Measurements from ENCODE around the gene SAMM50. TPM values are rescaled to one million over a fixed set of nuclear protein-coding genes. Genes with fewer than 3 reads are reported as not detected.

The SAMM50 gene
- total RNA-seq, 3 donors from 2014 or later = 62.6 to 73.6 (median 64.1) TPM

DNA sequence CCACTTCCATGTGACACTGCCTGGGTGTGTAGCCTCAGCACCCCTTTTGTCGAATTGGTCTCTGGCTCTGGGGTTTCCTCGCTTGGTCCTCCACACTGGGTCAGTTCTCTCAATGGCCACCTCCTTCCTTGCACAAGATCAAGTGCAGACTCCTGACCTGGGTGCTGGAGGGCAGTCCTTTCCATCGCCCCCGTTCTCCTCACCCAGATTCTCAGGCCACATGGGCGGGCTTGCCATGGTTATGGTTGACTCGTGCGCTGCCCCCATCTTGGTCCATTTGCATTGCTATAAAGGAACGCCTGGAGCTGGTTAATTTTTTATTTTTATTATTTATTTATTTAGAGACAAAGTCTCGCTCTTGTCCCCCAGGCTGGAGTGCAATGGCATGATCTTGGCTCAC, 63.4 kb downstream of the SAMM50 start:
- peaks cover 4% of the 10 kb centered on the region for H3K36me3 Mint-ChIP-seq (ENCODE audit: insufficient read depth)
- ATAC-seq (no peak), DNase-seq (no peak)
- no peak overlapping the region for H3K4me3 Mint-ChIP-seq
- H3K4me1 Mint-ChIP-seq (ENCODE audit: low read depth) = peaks cover under 1% of the 10 kb centered on the region
- no peaks in the 10 kb centered on the region for H3K9me3 Mint-ChIP-seq
- peaks cover under 1% of the 10 kb centered on the region for H3K27me3 Mint-ChIP-seq (ENCODE audit: low read depth)

- no peaks in the 10 kb centered on the region for H3K9me3 Mint-ChIP-seq
- no peak for ATAC-seq
- peaks cover 4% of the 10 kb centered on the region for H3K36me3 Mint-ChIP-seq (ENCODE audit: insufficient read depth)
Measured at GRCh38 chr22:44019416-44019815, 64.2 kb downstream of the SAMM50 start.

DNA sequence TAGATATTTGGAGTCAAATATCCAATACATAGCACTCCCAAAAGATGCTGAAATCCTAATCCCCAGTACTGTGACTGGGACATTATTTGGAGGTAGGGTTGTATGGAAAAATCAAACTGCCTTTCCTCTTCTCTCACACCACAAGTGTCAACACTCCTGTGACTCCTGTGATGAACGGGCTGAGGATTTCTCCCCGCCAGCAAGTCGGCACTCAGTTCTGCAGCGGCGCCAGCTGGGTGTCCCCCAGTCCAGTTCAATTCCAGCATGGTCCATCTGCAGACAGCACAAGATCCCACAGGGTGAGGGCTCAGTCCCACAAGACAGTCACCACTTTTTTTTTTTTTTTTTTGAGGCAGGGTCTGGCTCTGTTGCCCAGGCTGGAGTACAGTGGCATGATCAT, 64.6 kb downstream of the SAMM50 start:
- DNase-seq = no peak
- peaks cover 5% of the 10 kb centered on the region for H3K4me1 Mint-ChIP-seq (ENCODE audit: low read depth)
- no peaks in the 10 kb centered on the region for H3K9me3 Mint-ChIP-seq
- H3K27me3 Mint-ChIP-seq (ENCODE audit: low read depth) = peaks cover 3% of the 10 kb centered on the region
- ATAC-seq = no peak
- H3K4me3 Mint-ChIP-seq = no peak overlapping the region
- H3K36me3 Mint-ChIP-seq (ENCODE audit: insufficient read depth) = peaks cover 4% of the 10 kb centered on the region

More at GRCh38 chr22:44019416-44019815, 64.2 kb downstream of the SAMM50 start:
- peaks cover 4% of the 10 kb centered on the region for H3K4me1 Mint-ChIP-seq (ENCODE audit: low read depth)
- H3K4me3 Mint-ChIP-seq = no peak overlapping the region
- peaks cover 3% of the 10 kb centered on the region for H3K27me3 Mint-ChIP-seq (ENCODE audit: low read depth)
- no peak for DNase-seq

DNA sequence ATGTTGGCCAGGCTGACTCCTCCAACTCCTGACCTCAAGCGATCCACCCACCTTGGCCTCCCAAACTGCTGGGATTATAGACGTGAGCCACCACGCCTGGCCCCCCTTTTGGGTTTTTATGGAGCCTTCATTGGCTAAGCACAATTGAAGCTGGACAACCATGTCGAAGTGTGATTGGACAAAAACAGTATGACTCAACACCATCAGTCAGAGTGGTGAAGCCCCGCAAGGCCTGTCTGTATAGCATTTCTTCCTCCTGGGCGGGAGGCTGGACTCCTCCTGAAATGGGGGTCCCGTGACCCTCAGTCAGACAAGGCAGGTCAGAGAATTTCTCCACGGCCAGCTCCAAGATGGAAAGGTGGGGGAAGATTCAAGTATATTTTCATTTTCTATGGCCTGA, 65.7 kb downstream of the SAMM50 start:
- Mint-ChIP-seq H3K27me3 (ENCODE audit: low read depth) (peaks cover 13% of the 10 kb centered on the region), H3K4me3 (no peak overlapping the region), H3K36me3 (ENCODE audit: insufficient read depth) (peaks cover 4% of the 10 kb centered on the region), H3K4me1 (ENCODE audit: low read depth) (peaks cover 14% of the 10 kb centered on the region), H3K9me3 (no peaks in the 10 kb centered on the region)
- DNase-seq (no peak), ATAC-seq (no peak)

GRCh38 chr22:44023404-44024287, 68.4 kb downstream of the SAMM50 start:
- peak overlapping the region; percentile 82 for H3K4me3 Mint-ChIP-seq
- peaks cover 31% of the 10 kb centered on the region for H3K4me1 Mint-ChIP-seq (ENCODE audit: low read depth)
- peaks cover 28% of the 10 kb centered on the region for H3K27me3 Mint-ChIP-seq (ENCODE audit: low read depth)
- H3K9me3 Mint-ChIP-seq = no peaks in the 10 kb centered on the region
- ATAC-seq (peak; percentile 56 to 60), DNase-seq (no peak)
- H3K36me3 Mint-ChIP-seq (ENCODE audit: insufficient read depth) = no peaks in the 10 kb centered on the region

- DNase-seq = no peak
Measured at GRCh38 chr22:44024288-44024921, 69.2 kb downstream of the SAMM50 start, which contains the start of gene PARVB. Gene PARVB (plus strand): TSS chr22:44024302. CDS start chr22:44024340, 38 bp downstream.

DNA sequence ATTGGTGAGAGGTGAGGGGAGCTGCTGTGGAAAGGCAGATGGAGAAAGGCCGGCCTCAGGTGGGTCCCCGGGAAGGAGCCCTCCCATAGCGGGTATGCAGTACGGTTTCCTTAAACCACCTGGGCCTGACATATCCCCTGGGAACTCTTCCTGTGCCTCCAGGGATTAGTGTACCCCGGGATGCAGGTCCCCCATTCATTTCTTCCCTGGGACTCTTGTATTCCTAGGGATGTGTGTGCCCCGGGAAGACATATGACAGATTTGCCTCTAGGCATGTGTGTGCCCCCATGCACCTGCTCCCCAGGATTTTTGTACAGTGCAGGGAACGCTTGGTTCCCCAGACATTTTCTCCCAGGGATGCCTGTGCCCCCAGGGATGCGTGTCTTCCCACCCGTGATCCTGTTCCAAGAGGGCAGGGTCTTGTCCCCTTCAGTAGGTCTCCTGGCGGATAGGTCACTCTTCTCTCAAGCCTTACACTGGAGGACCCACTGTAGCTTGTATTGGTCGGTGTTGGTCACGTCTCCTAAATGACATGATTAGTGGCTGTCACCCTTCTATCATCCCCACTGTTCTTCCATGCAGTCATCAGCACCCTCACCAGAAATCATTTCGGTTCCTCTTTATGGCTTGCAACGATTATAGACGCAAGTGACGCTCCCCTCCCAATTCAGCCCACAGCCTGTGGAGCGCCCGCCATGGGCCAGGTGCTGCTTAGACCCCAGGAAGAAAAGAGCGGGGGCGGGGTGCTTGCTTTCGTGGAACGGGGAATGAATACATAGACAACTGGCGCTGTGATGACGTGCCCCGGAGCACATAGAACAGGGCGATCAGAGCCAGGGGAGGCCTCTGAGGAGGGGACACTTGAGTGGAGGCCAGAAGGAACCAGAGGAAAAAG, 70.2 kb downstream of the SAMM50 start:
- no peak for DNase-seq
- H3K27me3 Mint-ChIP-seq (ENCODE audit: low read depth) = peaks cover 29% of the 10 kb centered on the region
- no peaks in the 10 kb centered on the region for H3K36me3 Mint-ChIP-seq (ENCODE audit: insufficient read depth)
- H3K4me1 Mint-ChIP-seq (ENCODE audit: low read depth) = peaks cover 33% of the 10 kb centered on the region
- peak overlapping the region; percentile 78 for H3K4me3 Mint-ChIP-seq
- ATAC-seq = no peak
- no peaks in the 10 kb centered on the region for H3K9me3 Mint-ChIP-seq

More at GRCh38 chr22:44024288-44024921, 69.2 kb downstream of the SAMM50 start, which contains the start of gene PARVB:
- H3K4me1 Mint-ChIP-seq (ENCODE audit: low read depth) = peaks cover 33% of the 10 kb centered on the region
- H3K4me3 Mint-ChIP-seq = peak within 1 kb of the TSS; percentile 82
- H3K36me3 Mint-ChIP-seq (ENCODE audit: insufficient read depth) = no peaks in the 10 kb centered on the region
- ATAC-seq = peak; percentile 32 to 55
- peaks cover 29% of the 10 kb centered on the region for H3K27me3 Mint-ChIP-seq (ENCODE audit: low read depth)
- H3K9me3 Mint-ChIP-seq = no peaks in the 10 kb centered on the region

DNA sequence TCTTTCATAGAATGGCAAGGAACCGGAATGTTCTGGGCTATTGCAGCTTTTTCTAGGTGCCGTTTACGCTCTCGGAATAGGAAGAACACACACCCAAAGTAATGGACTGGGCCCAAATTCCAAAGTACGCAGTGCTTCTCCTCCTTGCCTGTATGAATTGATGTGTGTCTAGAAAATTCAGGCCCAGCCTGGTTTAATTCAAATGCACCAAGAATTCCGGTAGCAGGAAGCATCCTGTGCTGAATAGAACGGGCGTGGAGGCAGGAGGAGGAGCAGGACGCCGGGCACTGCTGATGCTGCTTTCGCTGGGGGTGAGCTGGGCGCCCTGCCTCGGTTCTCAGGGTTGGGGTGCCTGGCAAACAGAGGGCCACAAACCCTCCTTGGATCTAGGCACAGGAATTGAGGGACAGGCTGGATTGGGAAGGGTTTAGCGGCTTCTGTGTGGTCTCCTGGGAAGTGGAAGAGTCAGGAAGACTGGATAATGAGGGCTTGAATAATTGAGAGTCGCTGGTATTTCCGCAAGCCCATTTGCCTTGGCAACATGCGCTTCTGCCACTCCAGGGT, 70.9 kb downstream of the SAMM50 start:
- H3K4me3 Mint-ChIP-seq = peak overlapping the region; percentile 76
- H3K36me3 Mint-ChIP-seq (ENCODE audit: insufficient read depth) = no peaks in the 10 kb centered on the region
- DNase-seq (no peak), ATAC-seq (no peak)
- H3K4me1 Mint-ChIP-seq (ENCODE audit: low read depth) = peaks cover 40% of the 10 kb centered on the region
- H3K27me3 Mint-ChIP-seq (ENCODE audit: low read depth) = peaks cover 29% of the 10 kb centered on the region
- no peaks in the 10 kb centered on the region for H3K9me3 Mint-ChIP-seq

DNA sequence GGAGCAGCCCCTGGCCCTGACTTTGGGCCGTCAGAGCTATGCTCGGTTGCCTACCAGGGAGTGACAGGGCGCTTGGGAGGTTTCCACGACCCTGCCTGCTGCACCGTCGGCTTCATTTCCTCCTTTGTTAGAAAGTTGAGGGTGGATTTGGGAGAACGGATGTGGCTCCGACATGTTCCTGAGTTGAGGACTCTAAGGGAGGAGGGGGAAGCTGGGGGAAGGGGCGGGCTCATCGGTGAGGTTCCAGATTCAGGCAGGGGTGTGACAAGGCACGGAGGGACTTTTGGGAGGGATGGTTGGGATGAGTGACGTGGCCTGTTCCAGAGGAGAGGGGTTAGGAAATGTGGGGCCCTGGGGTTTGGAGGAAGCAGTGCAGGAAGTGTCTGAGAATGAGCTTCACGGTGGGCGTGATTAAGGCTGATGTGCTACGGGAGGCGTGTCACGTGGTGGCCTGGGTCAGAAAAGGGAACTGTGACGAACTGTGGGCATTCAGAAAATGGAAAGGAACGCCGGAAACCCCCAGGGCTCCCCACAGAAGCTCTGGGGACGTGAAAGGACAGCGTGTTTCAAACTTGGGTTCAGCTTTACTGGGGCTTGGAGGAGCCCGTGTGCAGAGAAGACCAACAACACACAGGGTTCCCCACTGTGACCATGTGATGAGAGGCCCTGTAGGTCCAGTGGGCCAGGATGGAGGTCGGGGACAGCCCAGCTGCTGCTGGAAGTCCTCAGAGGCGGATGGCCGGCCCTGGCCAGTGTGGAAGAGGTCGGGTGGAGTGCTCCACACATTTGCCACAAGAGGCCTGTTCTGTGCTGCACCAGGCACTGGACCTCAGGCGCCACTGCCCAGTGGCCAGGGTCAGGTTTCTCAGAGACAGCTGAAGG, 71.6 kb downstream of the SAMM50 start:
- Mint-ChIP-seq H3K9me3 (no peaks in the 10 kb centered on the region), H3K4me3 (peak overlapping the region; percentile 76), H3K27me3 (ENCODE audit: low read depth) (peaks cover 29% of the 10 kb centered on the region), H3K4me1 (ENCODE audit: low read depth) (peaks cover 47% of the 10 kb centered on the region), H3K36me3 (ENCODE audit: insufficient read depth) (no peaks in the 10 kb centered on the region)
- DNase-seq = peak; percentile 46
- peak; percentile 64 to 68 for ATAC-seq

- no peaks in the 10 kb centered on the region for H3K36me3 Mint-ChIP-seq (ENCODE audit: insufficient read depth)
- DNase-seq (no peak), ATAC-seq (no peak)
- peaks cover 29% of the 10 kb centered on the region for H3K27me3 Mint-ChIP-seq (ENCODE audit: low read depth)
- peaks cover 49% of the 10 kb centered on the region for H3K4me1 Mint-ChIP-seq (ENCODE audit: low read depth)
- no peak overlapping the region for H3K4me3 Mint-ChIP-seq
- H3K9me3 Mint-ChIP-seq = no peaks in the 10 kb centered on the region
Measured at GRCh38 chr22:44028091-44028490, 72.8 kb downstream of the SAMM50 start.

GRCh38 chr22:44029069-44029468, 73.8 kb downstream of the SAMM50 start:
- no peak for DNase-seq
- peaks cover 26% of the 10 kb centered on the region for H3K27me3 Mint-ChIP-seq (ENCODE audit: low read depth)
- H3K4me1 Mint-ChIP-seq (ENCODE audit: low read depth) = peaks cover 46% of the 10 kb centered on the region
- H3K9me3 Mint-ChIP-seq = no peaks in the 10 kb centered on the region
- no peaks in the 10 kb centered on the region for H3K36me3 Mint-ChIP-seq (ENCODE audit: insufficient read depth)
- H3K4me3 Mint-ChIP-seq = no peak overlapping the region
- no peak for ATAC-seq

DNA sequence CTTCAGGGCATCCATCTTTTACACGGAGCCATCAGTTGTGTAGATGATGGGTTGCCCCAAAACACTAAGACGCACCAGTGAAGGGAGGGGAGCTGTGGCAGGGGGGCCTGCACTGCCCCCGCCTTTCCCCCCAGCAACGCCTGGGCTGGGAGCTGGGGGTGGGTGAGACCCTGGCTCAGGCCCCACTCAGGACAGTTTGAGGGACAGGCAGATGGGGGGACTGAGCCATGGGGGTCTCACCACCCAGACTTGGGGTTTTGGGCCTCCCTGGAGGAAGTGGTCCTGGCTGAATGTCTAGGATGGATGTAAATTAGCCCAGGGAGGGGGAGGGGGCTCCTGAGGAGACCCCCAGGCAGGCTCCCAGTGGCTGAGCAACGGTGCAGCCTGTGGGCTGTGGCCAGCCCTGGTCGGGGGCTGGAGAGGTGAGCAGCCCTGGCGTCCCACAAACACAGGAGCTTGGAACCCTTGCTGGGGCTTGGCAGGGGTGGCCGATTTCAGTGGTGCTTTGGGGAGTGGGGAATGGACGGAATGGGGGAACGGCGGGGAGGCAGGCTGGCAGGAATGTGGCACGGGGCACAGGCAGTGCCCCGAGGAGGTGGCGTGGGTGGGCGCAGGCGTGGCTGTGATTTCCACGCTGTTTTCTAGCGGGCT, 74.9 kb downstream of the SAMM50 start:
- Mint-ChIP-seq H3K27me3 (ENCODE audit: low read depth) (peaks cover 23% of the 10 kb centered on the region), H3K4me3 (no peak overlapping the region), H3K36me3 (ENCODE audit: insufficient read depth) (no peaks in the 10 kb centered on the region), H3K9me3 (no peaks in the 10 kb centered on the region), H3K4me1 (ENCODE audit: low read depth) (peaks cover 42% of the 10 kb centered on the region)
- DNase-seq (no peak), ATAC-seq (no peak)

DNA sequence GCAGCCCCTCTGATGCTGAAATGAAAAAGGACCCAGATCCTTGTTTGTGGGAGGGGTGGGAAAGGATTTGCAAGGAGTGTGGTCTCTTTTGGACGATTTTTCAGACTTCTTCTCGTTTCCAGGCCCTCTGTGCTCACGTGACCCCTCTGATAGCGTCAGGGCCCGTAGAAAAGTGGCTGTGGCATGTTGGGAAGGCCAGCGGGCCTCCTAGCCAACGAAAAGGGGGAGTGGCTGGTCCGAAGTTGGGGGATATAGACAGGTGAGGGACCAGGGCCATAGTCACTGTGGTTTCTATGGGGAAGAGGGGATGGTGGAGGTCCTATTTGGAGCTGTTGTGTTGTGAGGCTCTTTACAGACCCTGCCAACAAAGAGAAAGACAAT, 75.5 kb downstream of the SAMM50 start:
- ATAC-seq (no peak), DNase-seq (no peak)
- H3K9me3 Mint-ChIP-seq = no peaks in the 10 kb centered on the region
- peaks cover 37% of the 10 kb centered on the region for H3K4me1 Mint-ChIP-seq (ENCODE audit: low read depth)
- no peak overlapping the region for H3K4me3 Mint-ChIP-seq
- H3K36me3 Mint-ChIP-seq (ENCODE audit: insufficient read depth) = no peaks in the 10 kb centered on the region
- peaks cover 19% of the 10 kb centered on the region for H3K27me3 Mint-ChIP-seq (ENCODE audit: low read depth)

Data from activated T-cell treated with anti-CD3 and anti-CD28 coated beads, Interleukin-2, amount 50 U/mL, for 4 hours (primary cell).